GM23338 (cell line): Measurements from ENCODE around the gene PDGFC. TPM values are rescaled to one million over a fixed set of nuclear protein-coding genes. Genes with fewer than 3 reads are reported as not detected.

Experiments
- ETS1 ChIP-seq: IDR thresholded peaks from 2 replicates; pipeline ENCODE4 v1.6.1; 2016; ENCODE audit warnings: antibody characterized with exemption
- EZH2phosphoT487 ChIP-seq: fragments of 200-600 bp; sonication (generic); IDR thresholded peaks from one replicate; pipeline ENCODE4 v1.8.1; 2018; ENCODE audit warnings: antibody characterized with exemption; ENCODE audit not compliant: unreplicated experiment
- JUNB ChIP-seq: IDR thresholded peaks from one replicate; pipeline ENCODE4 v1.6.1; 2016; ENCODE audit warnings: antibody characterized with exemption; ENCODE audit not compliant: unreplicated experiment
- NANOG ChIP-seq: IDR thresholded peaks from 2 replicates; pipeline ENCODE4 v1.6.1; 2016; ENCODE audit warnings: antibody characterized with exemption, borderline replicate concordance
- STAT1 ChIP-seq: IDR thresholded peaks from one replicate; pipeline ENCODE4 v1.6.1; 2016; ENCODE audit warnings: antibody characterized with exemption; ENCODE audit not compliant: unreplicated experiment
- ZNF114 ChIP-seq: fragments of 250-450 bp; sonication (Bioruptor Pico); IDR thresholded peaks from 2 replicates; pipeline ENCODE4 v1.5.0; 2020; ENCODE audit warnings: mild to moderate bottlenecking, moderate library complexity
- ZNF331 ChIP-seq: fragments of 250-450 bp; sonication (Bioruptor Pico); IDR thresholded peaks from 2 replicates; pipeline ENCODE4 v1.5.0; 2020; ENCODE audit warnings: low read depth, mild to moderate bottlenecking, moderate library complexity
- ZNF462 ChIP-seq: fragments of 250-450 bp; sonication (Bioruptor Pico); IDR thresholded peaks from 2 replicates; pipeline ENCODE4 v1.5.0; 2020; ENCODE audit warnings: mild to moderate bottlenecking, moderate library complexity
- polyA plus RNA-seq: library from polyadenylated mRNA; unstranded; fragments of >200 nt; fragmentation: Nextera tagmentation; extraction: Ambion mirVana; gene quantifications from 2 replicates; pipeline ENCODE4 v1.2.1, GENCODE V29; 2016
- total RNA-seq: library from RNA; depleted of rRNA; stranded (reverse); fragments of >200 nt; shearing (Covaris generic); gene quantifications from 2 replicates; pipeline ENCODE4 v1.2.3, GENCODE V29; 2014
- TF ChIP-seq, protein P1 (sequence below), 2 experiments: fragments of 200-600 bp in 1 of 2; sonication (generic) in 1 of 2; conservative IDR thresholded peaks; 2 replicates each; pipeline versions ENCODE4 v1.5.1 to v1.6.1; 2016 to 2017; ENCODE audit warnings: antibody characterized with exemption in 2 of 2, low read depth in 2 of 2, mild to moderate bottlenecking in 2 of 2, moderate library complexity in 1 of 2

Gene PDGFC
- total and polyA plus RNA-seq, 2 experiments from 2014 or later: 1.3 to 3.4 TPM

DNA sequence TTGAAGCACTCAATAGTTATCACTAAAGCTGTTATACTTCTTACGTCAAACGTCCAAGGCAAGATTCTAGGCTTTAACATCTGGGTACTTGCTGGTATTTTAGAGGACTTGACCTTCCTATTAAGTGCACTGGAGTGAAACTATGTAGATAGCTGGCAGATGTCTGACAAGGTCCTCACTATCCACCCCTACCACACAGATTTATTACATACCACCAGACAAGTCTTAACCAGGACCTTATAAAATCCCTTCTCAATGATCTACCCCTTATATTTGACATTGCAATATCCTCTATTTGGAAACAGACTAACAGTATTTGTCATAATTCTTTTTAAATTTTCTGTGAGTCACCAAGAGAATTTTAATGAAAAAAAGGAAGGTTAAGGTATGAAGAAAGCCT is 78.8 kb downstream of the PDGFC start (continued):
- no peak for TF ChIP-seq ZNF462
- no peak for TF ChIP-seq EZH2phosphoT487
- TF ChIP-seq ZNF331 (CRISPR knock-in tag): no peak
- no peak for TF ChIP-seq STAT1
- no peak for TF ChIP-seq JUNB
- TF ChIP-seq NANOG: no peak
- no peak for TF ChIP-seq ETS1
- no peak for TF ChIP-seq ZNF114 (CRISPR knock-in tag)
- TF ChIP-seq, protein P1, sequence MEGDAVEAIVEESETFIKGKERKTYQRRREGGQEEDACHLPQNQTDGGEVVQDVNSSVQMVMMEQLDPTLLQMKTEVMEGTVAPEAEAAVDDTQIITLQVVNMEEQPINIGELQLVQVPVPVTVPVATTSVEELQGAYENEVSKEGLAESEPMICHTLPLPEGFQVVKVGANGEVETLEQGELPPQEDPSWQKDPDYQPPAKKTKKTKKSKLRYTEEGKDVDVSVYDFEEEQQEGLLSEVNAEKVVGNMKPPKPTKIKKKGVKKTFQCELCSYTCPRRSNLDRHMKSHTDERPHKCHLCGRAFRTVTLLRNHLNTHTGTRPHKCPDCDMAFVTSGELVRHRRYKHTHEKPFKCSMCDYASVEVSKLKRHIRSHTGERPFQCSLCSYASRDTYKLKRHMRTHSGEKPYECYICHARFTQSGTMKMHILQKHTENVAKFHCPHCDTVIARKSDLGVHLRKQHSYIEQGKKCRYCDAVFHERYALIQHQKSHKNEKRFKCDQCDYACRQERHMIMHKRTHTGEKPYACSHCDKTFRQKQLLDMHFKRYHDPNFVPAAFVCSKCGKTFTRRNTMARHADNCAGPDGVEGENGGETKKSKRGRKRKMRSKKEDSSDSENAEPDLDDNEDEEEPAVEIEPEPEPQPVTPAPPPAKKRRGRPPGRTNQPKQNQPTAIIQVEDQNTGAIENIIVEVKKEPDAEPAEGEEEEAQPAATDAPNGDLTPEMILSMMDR (conservative IDR thresholded peaks at IDR 0.05; ENCODE audit: low read depth in 2 of 2): no peak
